MM.1S (cell line): ENCODE data around the gene IL1RL1.

Experiments used
- DNase-seq: peaks from one replicate; pipeline ENCODE4 v3.0.0-alpha.2; 2015
- H2AFZ ChIP-seq: fragments of 300-600 bp; sonication (generic); 2 replicates; pipeline ENCODE4 v1.6.0; 2016; ENCODE audit warnings: antibody characterized with exemption, low read length
- H3F3A ChIP-seq: fragments of 300-600 bp; sonication (generic); 2 replicates; pipeline ENCODE4 v1.6.1; 2016; ENCODE audit warnings: mild to moderate bottlenecking, antibody characterized with exemption, low read length, moderate library complexity, mixed read lengths; ENCODE audit not compliant: insufficient read depth
- H3K27ac ChIP-seq: fragments of 300-600 bp; sonication (generic); 2 replicates; pipeline ENCODE4 v1.5.1; 2016; ENCODE audit warnings: mild to moderate bottlenecking, low read length
- H3K27me3 ChIP-seq: fragments of 300-600 bp; sonication (generic); replicated peaks from 2 replicates; pipeline ENCODE4 v1.6.0; 2016; ENCODE audit warnings: low read length; ENCODE audit not compliant: insufficient read depth
- H3K36me3 ChIP-seq: fragments of 300-600 bp; sonication (generic); replicated peaks from 2 replicates; pipeline ENCODE4 v1.6.1; 2016; ENCODE audit warnings: mild to moderate bottlenecking, low read length, mixed read lengths; ENCODE audit not compliant: insufficient read depth
- H3K4me1 ChIP-seq: fragments of 300-600 bp; sonication (generic); 2 replicates; pipeline ENCODE4 v1.6.1; 2016; ENCODE audit warnings: low read length, mixed read lengths
- H3K4me2 ChIP-seq: fragments of 300-600 bp; sonication (generic); 2 replicates; pipeline ENCODE4 v1.6.0; 2016; ENCODE audit warnings: low read depth, low read length
- H3K4me3 ChIP-seq: fragments of 300-600 bp; sonication (generic); 2 replicates; pipeline ENCODE4 v1.5.1; 2016; ENCODE audit warnings: low read length, mixed read lengths
- H3K79me2 ChIP-seq: fragments of 300-600 bp; sonication (generic); 2 replicates; pipeline ENCODE4 v1.6.1; 2016; ENCODE audit warnings: mixed run types, low read length, mixed read lengths
- H3K9ac ChIP-seq: fragments of 300-600 bp; sonication (generic); 2 replicates; pipeline ENCODE4 v1.6.1; 2016; ENCODE audit warnings: low read length, mixed read lengths
- H3K9me2 ChIP-seq: fragments of 300-600 bp; sonication (generic); replicated peaks from 2 replicates; pipeline ENCODE4 v1.6.1; 2016; ENCODE audit warnings: mild to moderate bottlenecking, low read length, mixed read lengths; ENCODE audit not compliant: insufficient read depth
- H3K9me3 ChIP-seq: fragments of 300-600 bp; sonication (generic); replicated peaks from 2 replicates; pipeline ENCODE4 v1.6.1; 2016; ENCODE audit warnings: mild to moderate bottlenecking, low read length, mixed read lengths; ENCODE audit not compliant: insufficient read depth
- H4K20me1 ChIP-seq: fragments of 300-600 bp; sonication (generic); 2 replicates; pipeline ENCODE4 v1.6.1; 2016; ENCODE audit warnings: mild to moderate bottlenecking, low read length, moderate library complexity, mixed read lengths; ENCODE audit not compliant: insufficient read depth
- CTCF ChIP-seq: fragments of 300-600 bp; sonication (generic); IDR thresholded peaks from 2 replicates; pipeline ENCODE4 v1.5.1; 2016; ENCODE audit warnings: antibody characterized with exemption, low read length, mixed read lengths
- EZH2 ChIP-seq: fragments of 300-600 bp; sonication (generic); optimal IDR thresholded peaks from 2 replicates; pipeline ENCODE3; 2017; ENCODE audit warnings: low read depth, mild to moderate bottlenecking, antibody characterized with exemption, low read length, mixed read lengths
- EZH2phosphoT487 ChIP-seq: fragments of 300-600 bp; sonication (generic); IDR thresholded peaks from 2 replicates; pipeline ENCODE4 v1.6.1; 2018; ENCODE audit warnings: antibody characterized with exemption, low read length

IL1RL1 gene

GRCh38 chr2:102310964-102311640, at the start of gene IL1RL1:
IL1RL1 (plus strand) TSS chr2:102311563; CDS start chr2:102338265, 26,702 bp downstream.
- no peak within 1 kb of the TSS for H3K27ac ChIP-seq
- no peaks in the 10 kb centered on the region for H4K20me1 ChIP-seq
- no peaks in the 10 kb centered on the region for H3K79me2 ChIP-seq
- DNase-seq, result no peak
- no peaks in the 10 kb centered on the region for H3K4me1 ChIP-seq
- no peaks in the 10 kb centered on the region for H3K36me3 ChIP-seq
- no peak for TF ChIP-seq CTCF
- no peak for TF ChIP-seq EZH2
- no peak for TF ChIP-seq EZH2phosphoT487
- H3K9me2 ChIP-seq, result no peaks in the 10 kb centered on the region
- no peak within 1 kb of the TSS for H3K4me2 ChIP-seq
- no peaks in the 10 kb centered on the region for H3K27me3 ChIP-seq
- no peak within 1 kb of the TSS for H3K9ac ChIP-seq
- no peak within 1 kb of the TSS for H3K4me3 ChIP-seq
- no peaks in the 10 kb centered on the region for H3F3A ChIP-seq
- no peaks in the 10 kb centered on the region for H3K9me3 ChIP-seq
- H2AFZ ChIP-seq, result no peak within 1 kb of the TSS

GRCh38 chr2:102262216-102263129, 48.9 kb upstream of the IL1RL1 start:
- Histone ChIP-seq H3K4me1 (no peaks in the 10 kb centered on the region), H3K4me3 (no peak overlapping the region), H3K9me2 (no peaks in the 10 kb centered on the region), H3F3A (no peaks in the 10 kb centered on the region), H3K36me3 (no peaks in the 10 kb centered on the region), H3K9me3 (no peaks in the 10 kb centered on the region), H3K27me3 (no peaks in the 10 kb centered on the region), H4K20me1 (no peaks in the 10 kb centered on the region), H2AFZ (no peak overlapping the region), H3K4me2 (no peak overlapping the region), H3K79me2 (no peaks in the 10 kb centered on the region), H3K9ac (no peak overlapping the region), H3K27ac (no peak overlapping the region)
- no peak for DNase-seq
- TF ChIP-seq EZH2phosphoT487, result no peak
- TF ChIP-seq EZH2, result no peak
- TF ChIP-seq CTCF, result no peak

- H3K9me2 ChIP-seq, result no peaks in the 10 kb centered on the region
- TF ChIP-seq EZH2phosphoT487, result no peak
- no peak for TF ChIP-seq CTCF
- no peak for TF ChIP-seq EZH2
- H3K27me3 ChIP-seq, result no peaks in the 10 kb centered on the region
- H3K4me1 ChIP-seq, result no peaks in the 10 kb centered on the region
- no peaks in the 10 kb centered on the region for H3F3A ChIP-seq
- no peaks in the 10 kb centered on the region for H3K9me3 ChIP-seq
- no peak for DNase-seq
- no peak overlapping the region for H2AFZ ChIP-seq
- no peaks in the 10 kb centered on the region for H4K20me1 ChIP-seq
- H3K79me2 ChIP-seq, result no peaks in the 10 kb centered on the region
- no peak overlapping the region for H3K4me3 ChIP-seq
- no peak overlapping the region for H3K27ac ChIP-seq
- H3K4me2 ChIP-seq, result no peak overlapping the region
- no peaks in the 10 kb centered on the region for H3K36me3 ChIP-seq
- no peak overlapping the region for H3K9ac ChIP-seq
Measured at GRCh38 chr2:102264952-102265351, 46.4 kb upstream of the IL1RL1 start.
